GM21619 (cell line): ENCODE measurements around the gene MAP3K20.
"Not testable (repeated sequence)": the region's sequence is repeated elsewhere in the genome, so short reads cannot be mapped to it uniquely, and the experiment has no call there.

Experiments
- ATAC-seq: cut with Tn5 transposase; IDR thresholded peaks from one replicate; pipeline ENCODE4 v1.9.1; 2021; ENCODE audit not compliant: unreplicated experiment

The MAP3K20 gene

DNA sequence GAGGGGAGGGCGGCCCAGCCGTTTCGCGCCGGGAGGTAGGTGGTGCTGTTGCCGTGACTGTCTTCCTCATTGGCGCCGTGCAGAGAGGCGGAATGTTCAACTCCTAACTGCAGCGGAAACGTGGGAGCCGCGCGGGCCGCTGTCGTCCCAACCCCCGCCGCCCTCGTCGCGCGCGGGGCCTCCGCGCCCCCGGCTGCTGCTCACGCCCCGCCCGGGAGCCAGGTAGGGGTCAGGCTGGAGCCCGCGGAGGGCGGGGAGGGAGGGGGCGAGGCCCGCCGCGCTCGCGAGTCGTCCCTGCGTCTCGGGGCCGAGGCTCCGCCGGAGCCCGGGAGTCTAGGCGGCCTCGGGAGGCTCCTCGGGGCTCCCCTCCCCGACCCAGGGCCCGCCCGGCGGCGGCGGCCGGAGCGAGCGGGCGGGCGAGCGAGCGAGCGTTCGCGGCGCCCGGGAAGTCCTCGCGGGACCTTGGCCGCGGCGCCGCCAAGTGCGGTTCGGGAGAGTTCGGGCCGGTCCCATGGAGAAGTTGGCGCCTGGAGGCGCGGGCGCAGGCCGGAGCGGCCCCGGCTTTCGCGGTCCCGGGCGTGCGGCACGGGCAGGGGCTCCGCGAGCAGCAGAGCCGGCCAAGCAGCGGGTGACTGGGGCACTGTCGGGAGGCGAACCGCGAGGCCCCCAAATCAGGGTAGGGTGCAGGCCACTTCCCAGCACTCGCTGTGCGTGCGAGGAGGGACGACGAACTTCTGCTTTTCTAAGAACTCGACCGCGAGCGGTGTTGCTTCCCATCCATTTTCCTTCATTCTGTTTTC, at the start of gene MAP3K20:
Gene MAP3K20 (plus strand): TSS at position 66 of the 800 bp plus-strand sequence. CDS start 15,186 bp downstream, outside the sequence.
- ATAC-seq, result peak; percentile 60

DNA sequence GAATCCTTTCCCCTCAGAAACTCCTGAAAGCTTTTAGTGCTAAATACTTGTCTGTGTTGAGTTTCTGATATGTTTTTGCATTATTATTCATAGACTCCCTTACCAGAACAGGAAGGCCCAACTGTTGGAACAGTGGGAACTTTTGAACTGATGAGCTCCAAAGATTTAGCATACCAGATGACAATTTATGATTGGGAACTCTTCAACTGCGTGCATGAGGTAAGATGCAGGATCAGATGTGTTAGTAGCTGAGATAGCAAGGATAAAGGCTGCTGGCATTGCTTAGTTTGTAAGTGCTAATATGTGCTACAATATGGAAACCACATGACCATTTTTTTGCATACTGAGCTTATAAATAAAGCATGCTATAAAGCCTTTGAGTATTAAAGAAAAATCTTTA, 49.2 kb upstream of the MAP3K20 start:
- ATAC-seq, result no peak

DNA sequence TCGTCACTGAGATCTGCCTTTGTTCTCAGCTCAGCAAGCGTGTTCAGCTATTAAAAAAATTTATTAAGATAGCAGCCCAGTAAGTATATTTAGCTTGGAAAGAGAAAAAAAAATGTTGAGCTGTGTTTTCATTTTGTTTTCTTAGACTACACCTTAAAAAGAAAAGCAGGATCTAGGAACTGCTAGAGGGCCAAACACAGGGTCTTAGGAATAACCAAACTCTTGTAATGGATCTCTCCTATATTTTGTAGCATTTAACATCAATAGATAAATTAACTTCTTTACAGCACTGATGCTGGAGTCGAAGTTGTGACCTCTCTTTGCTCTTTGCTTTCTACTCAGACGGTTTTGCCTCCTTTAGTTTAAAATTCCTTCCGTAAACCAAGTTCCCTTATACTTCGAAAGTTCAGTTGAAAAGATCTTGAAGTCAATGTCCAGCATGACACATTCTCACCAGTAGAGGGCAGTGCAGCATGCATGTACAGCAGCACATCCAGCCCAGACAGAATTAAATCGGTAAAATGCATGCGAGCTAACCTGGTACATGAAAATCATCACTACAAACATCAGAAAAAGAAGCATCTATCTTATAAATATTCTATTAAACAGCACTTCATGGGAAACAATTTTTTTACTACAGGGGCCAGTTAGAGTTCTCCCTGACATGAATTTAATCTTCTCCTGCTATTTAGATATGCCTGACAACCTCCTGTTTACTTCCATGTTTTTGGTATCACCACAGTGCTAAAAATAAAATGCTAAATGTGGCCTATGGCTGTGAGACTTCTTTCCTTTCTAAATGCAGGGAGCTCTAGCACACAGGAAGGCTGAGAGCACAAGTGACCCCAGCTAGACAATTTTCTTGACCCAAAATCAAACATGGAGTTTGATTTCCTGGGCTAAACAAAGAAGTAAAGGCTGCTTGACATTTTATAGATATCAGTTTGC, 48.2 kb upstream of the MAP3K20 start:
- ATAC-seq, result peak; percentile 75

DNA sequence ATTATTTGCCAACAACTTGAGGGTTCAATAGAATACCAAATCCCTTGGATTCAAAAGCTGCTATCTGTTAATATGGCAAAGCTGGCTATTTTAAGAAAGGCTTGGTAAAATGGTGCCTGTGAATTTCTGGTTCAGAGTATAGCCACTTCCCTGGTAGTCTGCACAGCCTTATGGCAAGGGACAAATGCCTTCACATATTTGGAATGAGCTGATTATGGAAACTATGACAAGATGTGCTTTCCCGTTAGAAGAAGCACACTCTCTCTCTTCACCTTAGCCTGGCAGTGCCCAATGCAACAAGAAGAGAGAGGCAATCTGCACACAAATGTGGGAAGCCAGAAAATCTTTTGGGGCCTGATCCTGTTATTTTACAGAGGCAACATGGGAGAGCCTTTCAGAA, 47.5 kb upstream of the MAP3K20 start:
- ATAC-seq, result no peak

DNA sequence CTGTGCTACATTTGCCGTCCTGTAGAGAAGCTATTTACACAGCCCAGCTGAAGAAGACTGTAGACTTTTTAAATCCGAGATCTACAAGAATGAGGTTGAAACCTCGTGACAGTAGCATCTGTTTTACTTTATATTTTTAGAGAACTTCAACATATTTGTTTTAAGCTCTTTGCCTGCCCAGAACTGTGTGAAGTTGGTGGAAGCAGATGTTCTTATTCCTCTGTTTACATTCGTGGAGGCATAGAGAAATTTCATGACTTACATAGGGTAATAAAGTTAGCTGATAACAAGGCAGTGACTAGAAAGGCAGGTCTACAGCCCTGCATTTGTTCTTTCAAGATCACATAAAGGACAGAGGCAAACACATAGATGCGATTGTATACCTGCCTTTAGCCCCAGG, 47.0 kb upstream of the MAP3K20 start:
- ATAC-seq, result no peak

DNA sequence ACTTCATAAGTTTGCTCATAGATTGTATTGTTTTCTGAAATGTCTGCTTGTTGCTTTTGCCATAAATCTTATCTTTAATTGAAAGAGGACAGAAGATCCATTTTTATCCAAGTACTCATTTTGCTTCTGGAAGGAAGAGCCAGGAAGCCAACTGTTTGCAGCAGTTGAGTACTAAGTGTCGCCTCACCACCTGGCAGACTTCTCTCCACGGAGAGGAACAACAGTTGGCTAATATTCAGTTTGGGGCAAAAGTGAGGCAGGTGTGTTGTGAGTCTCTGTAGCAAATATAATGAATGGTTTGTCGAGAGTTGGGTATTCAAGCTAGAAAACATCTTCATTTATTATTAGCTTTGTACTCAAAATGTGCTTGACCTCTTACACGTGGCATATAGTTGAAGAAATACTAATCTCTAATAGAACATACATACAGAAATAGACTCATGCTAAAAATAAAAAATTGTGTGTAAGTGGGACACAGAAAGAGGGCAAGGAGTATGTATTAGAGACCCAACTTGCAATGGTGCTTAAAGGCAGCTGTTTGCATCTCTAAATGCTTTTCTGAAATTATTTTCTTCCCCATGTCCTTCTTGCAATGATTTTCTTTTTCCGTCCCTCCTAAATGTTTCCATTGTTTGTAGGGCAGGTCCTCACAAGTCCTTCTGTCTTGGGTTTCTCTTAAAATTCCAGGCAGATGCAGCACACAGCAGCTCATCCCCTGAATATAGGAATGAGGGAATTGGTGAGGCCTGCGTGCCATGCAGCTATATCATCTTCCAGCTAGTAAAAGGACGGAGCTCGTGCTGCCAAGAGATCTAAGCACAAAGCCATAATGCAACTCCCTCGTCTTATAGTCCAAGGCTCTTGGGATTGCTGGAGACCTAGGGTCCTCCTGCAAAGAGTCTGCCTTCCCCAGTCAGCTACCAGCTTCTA, 44.8 kb upstream of the MAP3K20 start:
- no peak for ATAC-seq

DNA sequence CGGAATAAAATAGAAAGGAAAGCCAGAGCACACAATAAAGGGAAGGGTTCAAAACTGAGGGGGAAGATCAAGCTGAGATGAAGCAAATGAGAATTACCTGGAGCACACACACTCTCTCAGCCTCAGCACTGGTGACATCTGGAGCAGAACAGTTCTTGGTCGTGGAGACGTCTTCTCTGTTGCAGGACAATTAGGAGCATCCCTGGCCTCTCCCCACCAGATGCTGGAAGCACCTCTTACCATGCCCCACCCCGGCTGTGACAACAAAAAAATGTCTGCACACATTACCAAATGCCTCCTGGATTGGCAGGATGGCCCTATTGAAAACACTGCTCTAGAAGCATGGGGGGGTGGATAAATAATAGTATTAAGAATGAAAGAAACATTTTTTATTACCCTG, 43.6 kb upstream of the MAP3K20 start:
- no peak for ATAC-seq

DNA sequence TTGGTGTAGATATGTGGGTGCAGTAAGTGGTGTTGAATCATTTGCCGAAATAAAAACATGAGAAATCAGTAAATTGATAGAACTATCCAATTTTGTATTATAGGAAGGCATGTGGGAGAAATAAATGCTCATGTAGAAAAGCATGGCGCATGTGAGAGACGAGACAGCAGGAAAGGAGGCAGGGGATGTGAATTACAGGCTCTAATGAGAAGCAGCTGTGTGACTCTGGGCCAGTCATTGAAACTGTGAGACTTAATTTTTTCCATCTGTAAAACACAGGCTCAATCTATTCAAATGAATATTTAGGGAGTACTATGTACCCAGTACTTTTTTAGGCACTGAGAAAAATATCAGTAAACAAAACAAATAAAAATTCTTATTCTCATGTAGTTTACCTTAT, 42.6 kb upstream of the MAP3K20 start:
- no peak for ATAC-seq

DNA sequence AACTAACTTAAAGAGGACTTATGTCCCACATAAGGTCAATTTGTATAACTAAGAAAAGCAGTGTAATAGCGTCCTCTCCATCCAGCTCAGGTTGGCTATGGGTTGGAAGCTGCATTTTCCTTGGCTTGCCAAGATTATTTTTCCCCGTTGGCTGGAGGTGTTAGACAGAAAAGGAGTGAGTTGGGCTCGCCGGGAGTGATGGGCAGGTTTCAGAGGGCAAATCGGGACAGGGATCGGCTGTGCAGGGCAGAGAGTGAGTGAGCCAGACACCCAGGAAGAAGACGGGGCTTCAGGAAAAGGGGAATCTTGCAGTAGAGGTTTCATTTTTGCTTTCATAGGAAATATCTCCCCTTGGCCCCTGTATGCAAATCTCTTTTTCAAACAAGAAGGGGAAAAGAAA, 41.5 kb upstream of the MAP3K20 start:
- no peak for ATAC-seq

DNA sequence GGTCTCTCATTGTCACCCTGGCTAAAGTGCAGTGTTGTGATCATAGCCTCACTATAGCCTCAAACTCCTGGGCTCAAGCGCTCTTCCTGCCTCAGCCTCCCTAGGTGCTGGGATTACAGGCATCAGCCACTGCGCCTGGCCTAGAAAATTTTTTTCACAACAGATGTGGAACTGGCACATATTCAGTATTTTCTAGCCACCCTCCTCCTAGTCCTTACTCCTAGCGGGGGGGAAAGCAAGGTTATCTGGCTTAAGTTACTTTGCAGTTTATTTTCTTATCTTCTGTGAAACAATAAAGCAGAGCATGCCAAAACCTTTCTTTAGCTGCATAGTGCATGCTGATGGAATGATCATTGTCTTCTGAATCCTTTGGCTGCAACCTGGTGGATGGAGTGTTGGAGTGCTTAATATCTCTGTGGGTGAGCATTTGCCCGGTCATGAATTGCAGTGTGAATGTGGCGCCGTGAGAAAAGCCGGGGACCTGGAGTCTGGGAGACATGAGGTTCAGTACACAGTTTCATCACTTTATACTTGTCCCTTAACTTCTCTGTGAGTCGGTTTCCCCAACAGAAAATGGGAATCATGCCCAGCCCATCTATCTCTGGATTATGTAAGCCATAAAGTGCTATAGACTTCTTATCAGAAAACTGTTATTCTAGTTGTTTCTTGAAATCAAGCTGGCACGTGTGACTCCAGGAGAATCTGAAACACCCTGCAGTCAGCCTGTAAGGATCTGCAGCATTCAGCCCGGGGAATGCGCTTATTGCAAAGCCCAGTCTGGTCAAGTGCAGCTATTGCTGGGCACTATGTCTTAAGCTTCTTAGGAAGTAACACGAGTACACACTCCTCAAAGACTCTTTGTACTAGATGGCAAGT, 38.2 kb upstream of the MAP3K20 start:
- no peak for ATAC-seq

DNA sequence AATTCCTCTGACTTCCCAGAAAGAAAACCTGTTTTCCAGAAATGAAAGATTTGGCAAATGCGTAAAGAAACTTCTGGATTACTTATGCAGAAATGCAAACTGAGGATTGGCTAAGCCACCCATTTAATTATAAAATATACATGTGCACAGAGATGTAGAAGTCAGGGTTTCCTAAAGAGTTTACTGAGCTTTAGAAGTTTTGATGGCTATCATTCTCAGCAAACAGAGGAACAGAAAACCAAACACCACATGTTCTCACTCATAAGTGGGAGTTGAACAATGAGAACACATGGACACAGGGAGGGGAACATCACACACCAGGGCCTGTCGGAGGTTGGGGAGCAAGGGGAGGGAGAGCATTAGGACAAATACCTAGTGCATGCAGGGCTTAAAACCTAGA, 37.4 kb upstream of the MAP3K20 start:
- ATAC-seq, result not testable (repeated sequence)

DNA sequence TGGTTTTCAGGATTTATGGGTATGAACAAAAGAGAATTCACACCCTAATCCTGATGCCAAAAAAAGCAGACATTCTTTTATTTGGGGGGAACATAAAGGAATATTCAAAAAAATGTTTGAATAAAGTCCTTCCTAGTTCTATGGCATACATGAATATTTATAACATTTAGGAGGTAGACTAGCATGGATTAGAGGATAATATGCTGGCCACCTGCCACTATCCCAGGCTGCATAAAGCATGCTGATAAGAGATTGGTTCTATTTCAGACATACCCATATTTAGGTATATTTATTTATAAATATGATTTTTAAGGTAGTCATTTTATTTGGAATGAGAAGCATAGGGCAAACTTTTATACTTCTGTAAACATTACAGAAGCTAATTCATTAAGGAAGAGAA, 34.9 kb upstream of the MAP3K20 start:
- ATAC-seq, result no peak

DNA sequence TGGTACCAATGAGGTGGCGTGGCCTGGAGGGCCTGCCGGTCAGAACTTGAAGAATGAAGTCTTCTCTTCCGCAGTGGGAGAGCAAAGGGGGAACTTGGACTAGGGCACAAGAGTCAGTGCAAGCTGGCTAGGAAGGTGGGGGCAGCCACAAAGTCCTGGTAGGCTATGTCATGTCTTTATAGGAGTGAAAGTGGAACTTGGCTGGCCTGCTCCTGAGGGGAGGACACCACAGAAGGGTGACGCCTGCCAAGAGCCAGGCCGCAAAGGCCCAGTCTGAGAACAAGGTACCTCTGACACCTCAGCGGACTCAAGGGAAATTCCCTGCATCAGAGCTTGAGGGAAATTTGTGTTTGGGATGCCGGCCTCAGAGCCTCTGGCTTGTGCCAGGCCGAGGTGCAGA, 32.2 kb upstream of the MAP3K20 start:
- no peak for ATAC-seq

DNA sequence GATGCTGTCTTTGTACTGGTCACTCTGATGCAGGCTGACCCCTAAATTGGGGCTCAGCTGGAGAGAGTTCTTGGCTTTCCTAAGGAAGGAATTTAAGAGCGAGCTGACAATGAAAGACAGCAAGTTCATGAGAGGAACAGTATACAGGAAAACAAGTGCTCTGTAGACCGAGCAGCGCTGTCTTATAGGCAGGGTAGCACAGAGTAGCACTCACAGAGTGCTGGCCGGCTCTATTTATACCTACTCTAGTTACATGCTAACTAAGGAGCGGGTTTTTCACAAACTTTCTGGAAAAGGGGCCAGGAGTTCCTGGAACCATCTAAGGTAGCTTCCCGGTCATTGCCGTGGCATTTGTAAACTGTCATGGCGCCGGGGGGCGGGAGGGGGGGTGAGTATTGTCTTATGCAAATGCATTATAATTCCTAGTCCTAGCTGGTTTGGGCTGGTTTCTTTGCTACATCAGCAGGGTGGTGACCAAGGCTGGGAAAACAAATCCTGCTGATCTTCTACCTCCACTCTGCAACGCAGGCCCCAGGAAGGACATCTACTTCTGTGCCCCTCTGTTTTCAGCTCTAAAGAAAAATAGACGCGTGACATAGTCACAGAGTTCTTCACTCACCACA, 31.6 kb upstream of the MAP3K20 start:
- ATAC-seq, result no peak

DNA sequence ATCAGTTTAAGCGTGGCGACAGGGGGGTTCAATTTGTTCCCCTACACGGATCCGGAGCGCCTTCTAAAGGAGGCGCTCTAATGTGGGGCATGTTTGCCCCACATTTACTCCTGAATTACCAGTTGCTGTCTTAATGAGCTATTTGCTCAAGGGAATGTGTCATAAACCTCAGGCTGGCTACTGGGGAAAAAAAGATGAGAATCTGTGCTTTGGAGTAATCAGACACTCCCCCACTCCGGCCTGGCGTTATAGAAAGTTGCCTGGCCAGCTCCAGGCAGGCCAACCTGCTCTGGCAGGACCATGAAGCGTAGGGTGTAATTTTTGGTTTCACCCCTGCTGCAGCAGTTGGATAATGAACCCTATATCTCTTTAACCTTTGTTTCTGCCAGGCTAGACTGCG, 31.0 kb upstream of the MAP3K20 start:
- no peak for ATAC-seq

DNA sequence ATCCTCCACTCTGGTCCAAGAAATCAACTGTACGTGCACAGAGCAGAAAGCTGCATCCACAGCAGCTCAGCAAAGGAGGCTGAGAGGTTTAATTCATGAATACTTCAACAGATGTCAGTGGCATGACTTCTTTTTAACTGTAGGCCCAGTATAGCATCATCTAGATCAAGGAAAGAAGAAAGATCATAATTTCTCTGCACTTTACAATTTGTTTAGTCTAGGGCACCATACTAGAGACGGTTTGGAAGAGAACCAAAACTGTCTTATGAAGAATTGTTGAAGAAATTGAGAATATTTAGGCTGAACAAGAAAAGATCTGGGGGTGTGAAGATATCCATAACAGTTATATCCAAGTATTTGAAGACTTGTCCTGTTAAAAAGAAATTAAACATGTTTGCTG, 30.5 kb upstream of the MAP3K20 start:
- no peak for ATAC-seq

DNA sequence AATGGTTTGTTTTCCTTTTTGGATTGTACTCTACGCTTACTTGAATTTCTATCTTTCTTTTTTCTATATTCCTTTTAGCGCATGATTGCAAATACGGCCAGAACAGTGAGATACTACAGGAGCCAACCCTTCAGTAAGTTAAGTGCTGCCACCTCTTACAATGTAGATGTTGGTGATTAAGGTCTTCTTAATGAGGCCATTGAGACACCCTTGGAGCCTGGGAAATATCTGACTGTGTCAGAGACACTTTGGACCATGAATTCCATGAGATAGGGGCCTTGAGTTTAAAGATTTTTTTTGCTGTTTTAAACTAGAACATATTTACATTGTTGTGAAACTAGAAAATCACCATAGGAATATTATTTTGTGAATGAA, 27.1 kb upstream of the MAP3K20 start:
- no peak for ATAC-seq

DNA sequence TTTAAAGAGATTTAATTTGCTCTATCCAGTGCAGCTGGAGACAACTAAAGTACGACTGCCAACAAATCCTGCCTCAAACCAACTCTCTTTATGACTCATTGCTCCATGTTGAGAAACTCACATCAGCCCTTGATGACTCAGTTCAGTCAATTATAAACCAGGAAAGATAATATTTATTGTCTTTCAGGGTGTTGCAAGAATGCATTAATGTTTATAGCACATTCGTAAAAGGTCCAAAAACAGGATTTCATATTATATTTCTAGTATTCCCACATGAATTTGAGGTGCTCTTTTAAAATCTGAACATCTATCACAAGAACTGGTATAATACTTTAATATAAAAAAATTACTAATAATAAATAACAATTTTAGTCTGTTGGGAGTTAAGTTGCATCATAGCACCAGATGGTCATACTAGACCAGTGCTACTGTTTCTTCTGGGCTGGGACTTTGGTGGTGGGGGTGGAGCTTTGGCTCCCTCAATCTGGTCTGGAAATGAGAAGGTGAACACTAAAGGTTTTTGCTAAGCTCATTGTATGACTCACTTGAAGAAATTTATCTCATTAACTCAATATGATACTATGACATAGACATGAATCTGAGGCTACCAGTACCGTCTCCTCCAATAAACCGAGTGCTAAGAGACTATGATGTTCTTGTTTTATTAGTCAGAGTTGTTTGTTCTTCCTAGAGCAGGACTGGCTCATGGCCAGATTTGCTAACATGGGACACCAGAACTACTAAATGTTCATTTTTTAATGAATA, 26.6 kb upstream of the MAP3K20 start:
- ATAC-seq, result peak; percentile 94

DNA sequence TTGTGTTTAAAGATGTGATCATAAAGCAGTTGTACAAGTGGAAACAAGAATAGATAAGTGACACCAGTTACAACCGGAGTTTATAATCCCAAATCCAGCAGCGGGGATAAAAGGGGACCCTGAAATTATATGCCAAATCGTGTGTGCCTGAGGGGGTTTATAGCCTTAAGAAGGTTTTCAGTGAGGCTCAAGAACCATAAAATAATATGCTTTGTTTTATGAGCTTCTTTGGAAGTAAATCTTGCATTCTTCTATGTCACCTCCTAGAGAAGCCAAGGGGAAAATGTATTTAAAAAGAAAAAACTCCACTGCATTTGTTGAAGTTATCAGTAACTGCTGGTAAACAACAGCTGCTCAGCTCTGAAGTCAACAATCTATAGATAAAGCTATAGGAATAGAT, 25.8 kb upstream of the MAP3K20 start:
- no peak for ATAC-seq
